ENCODE results near the gene HOXD9.

DNA sequence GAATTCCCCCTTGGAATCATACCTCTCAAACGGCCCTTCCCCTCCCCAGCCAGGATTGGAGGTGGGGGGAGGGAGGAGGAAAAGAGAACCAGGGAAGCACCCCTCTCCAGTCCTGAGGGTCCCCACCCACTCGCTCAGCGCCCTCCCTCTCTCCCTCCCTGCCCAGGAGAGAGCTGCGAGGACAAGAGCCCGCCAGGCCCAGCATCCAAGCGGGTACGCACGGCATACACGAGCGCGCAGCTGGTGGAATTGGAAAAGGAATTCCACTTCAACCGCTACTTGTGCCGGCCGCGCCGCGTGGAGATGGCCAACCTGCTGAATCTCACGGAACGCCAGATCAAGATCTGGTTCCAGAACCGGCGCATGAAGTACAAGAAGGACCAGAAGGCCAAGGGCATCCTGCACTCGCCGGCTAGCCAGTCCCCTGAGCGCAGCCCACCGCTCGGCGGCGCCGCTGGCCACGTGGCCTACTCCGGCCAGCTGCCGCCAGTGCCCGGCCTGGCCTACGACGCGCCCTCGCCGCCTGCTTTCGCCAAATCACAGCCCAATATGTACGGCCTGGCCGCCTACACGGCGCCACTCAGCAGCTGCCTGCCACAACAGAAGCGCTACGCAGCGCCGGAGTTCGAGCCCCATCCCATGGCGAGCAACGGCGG lies 49.0 kb downstream of the HOXD9 start:
- TF ChIP-seq, protein P1, sequence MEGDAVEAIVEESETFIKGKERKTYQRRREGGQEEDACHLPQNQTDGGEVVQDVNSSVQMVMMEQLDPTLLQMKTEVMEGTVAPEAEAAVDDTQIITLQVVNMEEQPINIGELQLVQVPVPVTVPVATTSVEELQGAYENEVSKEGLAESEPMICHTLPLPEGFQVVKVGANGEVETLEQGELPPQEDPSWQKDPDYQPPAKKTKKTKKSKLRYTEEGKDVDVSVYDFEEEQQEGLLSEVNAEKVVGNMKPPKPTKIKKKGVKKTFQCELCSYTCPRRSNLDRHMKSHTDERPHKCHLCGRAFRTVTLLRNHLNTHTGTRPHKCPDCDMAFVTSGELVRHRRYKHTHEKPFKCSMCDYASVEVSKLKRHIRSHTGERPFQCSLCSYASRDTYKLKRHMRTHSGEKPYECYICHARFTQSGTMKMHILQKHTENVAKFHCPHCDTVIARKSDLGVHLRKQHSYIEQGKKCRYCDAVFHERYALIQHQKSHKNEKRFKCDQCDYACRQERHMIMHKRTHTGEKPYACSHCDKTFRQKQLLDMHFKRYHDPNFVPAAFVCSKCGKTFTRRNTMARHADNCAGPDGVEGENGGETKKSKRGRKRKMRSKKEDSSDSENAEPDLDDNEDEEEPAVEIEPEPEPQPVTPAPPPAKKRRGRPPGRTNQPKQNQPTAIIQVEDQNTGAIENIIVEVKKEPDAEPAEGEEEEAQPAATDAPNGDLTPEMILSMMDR (IDR thresholded peaks at IDR 0.05 in 8 of 11, conservative IDR thresholded peaks at IDR 0.05 in 3 of 11) = no peak
- TF ChIP-seq POLR2A (IDR thresholded peaks at IDR 0.05) = no peak
- no peak for TF ChIP-seq POLR2AphosphoS5 (IDR thresholded peaks at IDR 0.05)

Data from spleen (tissue), 7 donors.